Urothelium cell line (cell line): ENCODE data around the gene CAMLG.

Source experiments
- DNase-seq: peaks from one replicate; pipeline ENCODE4 v3.0.0; 2011; ENCODE audit warnings: low spot score, mixed read lengths
- FAIRE-seq: peaks from 2 replicates; lab custom pipeline; 2011; peaks lifted over from hg19 to GRCh38; lab: Jason Lieb, UNC

Gene CAMLG

DNA sequence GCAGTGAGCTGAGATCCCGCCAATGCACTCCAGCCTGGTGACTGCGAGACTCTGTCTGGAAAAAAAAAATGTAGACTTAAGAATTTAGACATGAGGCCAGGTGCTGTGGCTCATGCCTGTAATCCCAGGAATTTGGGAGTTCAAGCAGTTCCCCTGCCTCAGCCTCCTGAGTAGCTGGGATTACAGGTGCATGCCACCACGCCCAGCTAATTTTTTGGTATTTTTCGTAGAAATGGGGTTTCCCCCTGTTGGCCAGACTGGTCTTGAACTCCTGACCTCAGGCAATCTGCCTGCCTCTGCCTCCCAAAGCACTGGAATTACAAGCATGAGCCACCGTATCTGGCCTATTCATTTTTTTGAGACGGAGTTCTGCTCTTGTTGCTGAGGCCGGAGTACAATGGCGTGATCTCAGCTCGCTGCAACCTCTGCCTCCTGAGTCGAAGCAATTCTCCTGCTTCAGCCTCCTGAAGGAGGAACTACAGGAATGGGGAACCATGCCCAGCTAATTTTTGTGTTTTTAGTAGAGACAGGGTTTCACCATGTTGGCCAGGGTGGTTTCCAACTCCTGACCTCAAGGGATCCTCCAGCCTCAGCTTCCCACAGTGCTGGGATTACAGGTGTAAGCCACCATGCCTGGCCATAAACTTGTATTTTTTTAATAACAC, 34.2 kb downstream of the CAMLG start:
- DNase-seq, result no peak
- FAIRE-seq, result no peak

- FAIRE-seq, result no peak
- DNase-seq, result no peak
Measured at GRCh38 chr5:134777366-134777765, 39.0 kb downstream of the CAMLG start.

- no peak for FAIRE-seq
- DNase-seq, result no peak
Measured at GRCh38 chr5:134784241-134784920, 46.0 kb downstream of the CAMLG start.

- no peak for DNase-seq
- no peak for FAIRE-seq
Measured at GRCh38 chr5:134784946-134785620, 46.7 kb downstream of the CAMLG start.

DNA sequence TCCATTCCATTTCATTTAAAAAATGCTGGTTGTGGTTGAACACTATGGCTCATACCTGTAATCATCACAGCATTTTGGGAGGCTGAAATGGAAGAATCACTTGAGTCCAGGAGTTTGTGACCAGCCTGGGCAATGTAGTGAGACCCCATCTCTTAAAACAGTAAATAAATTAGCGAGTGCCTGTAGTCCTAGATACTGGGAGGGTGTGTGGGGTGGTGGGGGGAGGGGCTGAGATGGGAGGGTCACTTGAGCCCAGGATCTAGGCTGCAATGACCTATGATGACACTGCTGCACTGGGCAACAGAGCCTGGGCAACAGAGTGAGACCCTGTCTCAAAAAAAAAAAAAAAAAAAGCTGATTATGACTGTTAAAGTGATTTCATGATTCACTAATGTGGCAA, 49.3 kb downstream of the CAMLG start:
- no peak for FAIRE-seq

DNA sequence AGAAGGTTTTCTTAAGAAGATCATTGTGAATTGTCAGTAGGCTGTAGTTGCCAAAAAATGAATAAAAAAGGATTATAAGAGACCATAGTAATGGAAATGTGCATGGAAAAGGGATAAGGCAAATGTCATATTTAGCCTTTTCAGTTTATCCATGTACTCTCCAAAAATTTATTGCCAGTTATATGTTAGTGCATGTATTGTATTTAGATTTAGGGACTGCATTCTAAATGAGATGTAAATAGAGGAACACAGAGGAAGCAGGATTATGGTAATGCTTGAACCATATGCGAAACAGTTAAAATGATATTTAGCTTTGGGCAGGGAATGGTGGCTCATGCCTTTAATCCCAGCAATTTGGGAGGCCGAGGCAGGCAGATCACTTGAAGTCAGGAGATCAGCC, 53.2 kb downstream of the CAMLG start:
- DNase-seq, result no peak
- no peak for FAIRE-seq

More for the DNA sequence above, 49.3 kb downstream of the CAMLG start:
- DNase-seq, result no peak

GRCh38 chr5:134792286-134792685, 53.9 kb downstream of the CAMLG start:
- DNase-seq (no peak), FAIRE-seq (no peak)

DNA sequence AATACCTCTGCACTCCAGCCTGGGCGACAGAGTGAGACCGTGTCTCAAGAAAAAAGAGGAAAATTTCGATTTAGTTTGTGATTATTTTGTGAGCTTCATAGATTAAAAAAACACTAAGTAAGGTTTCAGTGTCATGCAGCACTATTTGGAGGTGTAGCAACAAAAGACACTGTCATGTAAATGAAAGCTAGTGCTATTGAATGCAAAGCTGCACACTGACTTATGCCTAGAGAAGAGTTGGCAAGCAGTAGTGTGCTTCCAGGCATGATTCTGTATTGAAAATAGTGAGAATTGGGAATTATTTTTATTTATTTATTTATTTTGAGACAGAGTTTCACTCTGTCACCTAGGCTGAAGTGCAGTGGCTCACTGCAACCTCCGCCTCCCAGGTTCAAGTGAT, 54.8 kb downstream of the CAMLG start:
- DNase-seq, result no peak
- no peak for FAIRE-seq

DNA sequence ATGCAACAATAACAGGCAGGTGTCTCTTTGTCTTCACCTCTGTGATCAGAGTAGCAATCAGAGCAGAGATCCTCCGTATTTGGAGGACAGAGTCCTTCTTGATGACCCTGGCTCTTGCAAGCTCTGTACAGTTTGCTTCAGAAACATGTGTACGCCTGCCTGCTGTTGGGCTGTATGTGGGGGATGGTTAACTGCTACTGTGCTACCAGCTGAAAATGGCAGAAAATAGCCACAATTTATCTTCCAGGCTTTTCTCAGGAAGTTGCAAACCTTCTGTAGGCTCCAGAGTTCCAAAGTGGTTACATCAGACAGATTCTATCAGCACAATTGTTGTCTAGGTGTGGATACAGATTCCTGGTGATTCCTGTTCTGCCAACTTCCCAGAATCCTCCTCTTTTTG, 55.7 kb downstream of the CAMLG start:
- FAIRE-seq (no peak), DNase-seq (no peak)

DNA sequence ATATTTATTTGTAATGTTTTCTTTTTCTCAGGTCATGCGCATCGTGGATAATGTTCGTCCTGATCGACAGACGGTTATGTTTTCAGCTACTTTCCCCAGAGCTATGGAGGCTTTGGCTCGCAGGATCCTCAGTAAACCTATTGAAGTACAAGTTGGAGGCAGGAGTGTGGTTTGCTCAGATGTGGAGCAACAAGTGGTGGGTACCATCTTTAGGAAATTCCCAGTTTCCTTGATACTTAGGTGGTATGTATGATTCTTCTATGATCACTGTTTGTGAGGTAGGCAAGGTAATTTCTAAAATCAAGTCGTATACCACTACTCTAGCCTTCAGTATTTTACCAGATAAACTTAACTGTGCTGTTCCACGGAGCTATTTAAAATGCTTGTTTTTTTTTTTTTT, 56.5 kb downstream of the CAMLG start:
- FAIRE-seq, result no peak
- DNase-seq, result no peak

DNA sequence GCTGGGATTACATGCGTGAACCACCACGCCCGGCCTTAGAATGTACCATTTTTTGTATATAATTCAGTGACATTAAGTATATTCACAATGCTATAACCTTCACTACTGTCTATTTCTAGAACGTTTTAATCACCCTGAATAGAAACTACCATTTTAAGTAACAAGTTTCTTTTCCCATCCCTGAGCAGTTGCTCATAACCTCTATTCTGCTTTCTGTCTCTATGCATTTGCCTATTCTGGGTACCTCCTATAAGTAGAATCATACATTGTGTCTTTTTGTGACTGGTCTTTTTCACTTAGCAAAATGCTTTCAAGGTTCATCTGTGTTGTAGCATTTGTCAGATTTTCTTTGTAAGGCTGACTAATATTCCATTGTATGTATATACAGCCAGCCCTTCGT, 60.1 kb downstream of the CAMLG start:
- DNase-seq, result no peak
- FAIRE-seq, result no peak
